ENCODE data around the gene TAX1BP1. TPM values are rescaled to one million over a fixed set of nuclear protein-coding genes. Genes with fewer than 3 reads are reported as not detected.

TAX1BP1 gene
- total RNA-seq, 1 experiment from 2014 or later: 58.3 TPM

DNA sequence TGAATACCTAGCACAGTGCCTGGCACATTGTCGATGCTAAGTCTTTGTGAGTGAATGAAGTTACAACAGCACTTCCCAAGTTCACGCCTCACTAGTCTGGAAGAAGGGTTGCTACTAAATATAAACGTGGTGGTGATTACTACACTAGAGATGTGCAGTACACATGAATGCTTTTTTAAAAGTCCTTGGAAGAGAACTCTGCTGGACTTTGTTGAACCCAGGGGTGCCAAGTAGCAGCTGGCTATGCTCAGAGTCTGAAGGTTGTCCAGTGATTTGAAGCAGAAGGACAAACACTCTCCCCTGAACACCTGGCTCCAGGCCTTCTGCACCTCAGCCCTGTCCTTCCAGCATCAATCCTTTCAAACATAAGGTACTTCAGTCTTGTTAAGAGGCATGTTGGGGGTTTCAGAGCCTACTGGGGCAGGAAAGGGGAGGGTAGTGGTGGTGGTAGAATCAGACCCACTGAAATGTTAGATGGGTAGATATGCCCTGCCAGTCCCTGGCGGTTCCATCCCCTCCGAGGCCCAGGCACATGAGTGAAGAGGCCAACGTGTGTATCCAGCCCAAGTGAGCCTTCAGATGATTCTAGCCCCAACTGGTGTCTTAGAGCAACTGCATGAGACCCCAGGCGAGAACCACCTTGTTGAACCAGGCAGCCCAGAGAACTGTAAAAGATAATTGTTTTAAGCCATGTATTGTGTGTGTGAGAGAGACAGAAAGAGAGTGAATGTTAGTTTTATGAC lies 94.4 kb downstream of the TAX1BP1 start:
- H3K36me3 Mint-ChIP-seq (ENCODE audit: insufficient read depth in 1 of 3, low read depth in 3 of 3): peaks cover 0 to 9% (median 0%) of the 10 kb centered on the region in 3 experiments; a peak in 2 of 7 replicates
- no peaks in the 10 kb centered on the region for H3K9me3 Mint-ChIP-seq
- Histone ChIP-seq H3K79me1 (ENCODE audit: insufficient read depth, low read depth, low read length, poor library complexity, severe bottlenecking) (no peaks in the 10 kb centered on the region), H2BK12ac (ENCODE audit: insufficient read length, low read depth, low read length) (no peak overlapping the region), H3K27me3 (ENCODE audit: insufficient read depth, low read length) (0 out of 2 replicates have a peak, but pooled peaks cover 2% of the 10 kb centered on the region), H3K14ac (ENCODE audit: insufficient read depth, low read length) (no peak overlapping the region), H3K79me2 (ENCODE audit: insufficient read depth, low read length) (no peaks in the 10 kb centered on the region), H3K4me2 (ENCODE audit: insufficient read depth, insufficient read length, low read length) (no peak overlapping the region), H3K27ac (ENCODE audit: insufficient read length, low read depth, low read length) (no peak overlapping the region), H2BK20ac (ENCODE audit: low read depth, low read length, poor library complexity, severe bottlenecking) (no peak overlapping the region), H3K56ac (ENCODE audit: insufficient read length, low read depth, low read length) (no peak overlapping the region), H3T11ph (ENCODE audit: low read length) (no peak overlapping the region), H4K20me1 (ENCODE audit: control insufficient read depth, insufficient read depth, insufficient read length) (no peaks in the 10 kb centered on the region), H3K9ac (ENCODE audit: extremely low read depth, insufficient read length, low read length) (no peak overlapping the region), H4K5ac (ENCODE audit: insufficient read length, low read depth, low read length) (no peak overlapping the region), H2BK15ac (ENCODE audit: low read depth, low read length) (no peak overlapping the region), H2BK120ac (ENCODE audit: low read depth, low read length, poor library complexity, severe bottlenecking) (no peak overlapping the region), H3K18ac (ENCODE audit: insufficient read length, low read depth, low read length) (no peak overlapping the region), H2AK5ac (ENCODE audit: insufficient read length, low read length) (no peak overlapping the region), H2BK5ac (ENCODE audit: insufficient read length, low read length) (no peak overlapping the region), H3K9me3 (ENCODE audit: control insufficient read depth, low read depth, low read length) (no peaks in the 10 kb centered on the region), H3K4ac (ENCODE audit: low read depth, low read length) (no peak overlapping the region), H3K4me1 (ENCODE audit: insufficient read depth, low read length) (no peaks in the 10 kb centered on the region), H4K91ac (ENCODE audit: insufficient read length, low read depth, low read length) (no peak overlapping the region), H4K8ac (replicated peaks; ENCODE audit: insufficient read length, low read depth, low read length) (no peak overlapping the region), H2AFZ (ENCODE audit: low read length) (no peak overlapping the region), H3K23me2 (ENCODE audit: insufficient read length, low read depth, low read length, poor library complexity, severe bottlenecking) (no peaks in the 10 kb centered on the region), H3K23ac (ENCODE audit: insufficient read length, low read depth, low read length) (no peak overlapping the region)
- no CpG with 5 or more reads among the region's 7 CpGs for WGBS (ENCODE audit: extremely low coverage, insufficient read length, low lambda C conversion rate)
- H3K4me3 Mint-ChIP-seq: no peak overlapping the region
- TF ChIP-seq, protein P1, sequence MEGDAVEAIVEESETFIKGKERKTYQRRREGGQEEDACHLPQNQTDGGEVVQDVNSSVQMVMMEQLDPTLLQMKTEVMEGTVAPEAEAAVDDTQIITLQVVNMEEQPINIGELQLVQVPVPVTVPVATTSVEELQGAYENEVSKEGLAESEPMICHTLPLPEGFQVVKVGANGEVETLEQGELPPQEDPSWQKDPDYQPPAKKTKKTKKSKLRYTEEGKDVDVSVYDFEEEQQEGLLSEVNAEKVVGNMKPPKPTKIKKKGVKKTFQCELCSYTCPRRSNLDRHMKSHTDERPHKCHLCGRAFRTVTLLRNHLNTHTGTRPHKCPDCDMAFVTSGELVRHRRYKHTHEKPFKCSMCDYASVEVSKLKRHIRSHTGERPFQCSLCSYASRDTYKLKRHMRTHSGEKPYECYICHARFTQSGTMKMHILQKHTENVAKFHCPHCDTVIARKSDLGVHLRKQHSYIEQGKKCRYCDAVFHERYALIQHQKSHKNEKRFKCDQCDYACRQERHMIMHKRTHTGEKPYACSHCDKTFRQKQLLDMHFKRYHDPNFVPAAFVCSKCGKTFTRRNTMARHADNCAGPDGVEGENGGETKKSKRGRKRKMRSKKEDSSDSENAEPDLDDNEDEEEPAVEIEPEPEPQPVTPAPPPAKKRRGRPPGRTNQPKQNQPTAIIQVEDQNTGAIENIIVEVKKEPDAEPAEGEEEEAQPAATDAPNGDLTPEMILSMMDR (conservative IDR thresholded peaks at IDR 0.05): 0 out of 3 replicates have a peak, but pooled peaks have one; percentile 14
- peak overlapping the region in 2 of 3 experiments; percentile 28 to 46; a peak in 3 of 7 replicates for H3K27ac Mint-ChIP-seq
- H3K27me3 Mint-ChIP-seq (ENCODE audit: low read depth): no peaks in the 10 kb centered on the region
- H3K4me1 Mint-ChIP-seq: peaks cover 9 to 11% of the 10 kb centered on the region in 2 experiments
- DNase-seq: no peak

Data from H9 (cell line).